Hippocampal formation (tissue), 2 donors: Measurements from ENCODE around the gene BLVRB.

Source experiments
- DNase-seq, 2 donors: peaks; one replicate each; lab custom pipeline; 2025; lab: John Stamatoyannopoulos, UW

Gene BLVRB

GRCh38 chr19:40403262-40403984, 62.1 kb downstream of the BLVRB start:
- DNase-seq, result peak in 1 of 2 donors; percentile 44

GRCh38 chr19:40400559-40400958, 65.0 kb downstream of the BLVRB start:
- no peak for DNase-seq

GRCh38 chr19:40398417-40399131, 67.0 kb downstream of the BLVRB start:
- DNase-seq, result no peak
